ENCODE measurements around the gene B3GALT5. TPM values are rescaled to one million over a fixed set of nuclear protein-coding genes. Genes with fewer than 3 reads are reported as not detected.

Gene B3GALT5
- total and polyA plus RNA-seq, 2 donors (not counting 1 experiment from before 2014, with no cell fraction given): not detected

- ChIA-PET POLR2A (no interaction called here), CTCF (no interaction called here)
- H2AFZ ChIP-seq (ENCODE audit: insufficient read depth, low read depth, low read length, poor library complexity, severe bottlenecking): no peak overlapping the region
- no peaks in the 10 kb centered on the region for H3K36me3 ChIP-seq (replicated peaks in 1 of 2; ENCODE audit: control extremely low read depth in 1 of 2, control insufficient read depth in 1 of 2, extremely low read depth in 1 of 2, insufficient read depth in 2 of 2, low read length in 1 of 2)
- no peaks in the 10 kb centered on the region for H4K20me1 ChIP-seq (ENCODE audit: control insufficient read depth, insufficient read depth, low read length, poor library complexity, severe bottlenecking)
- TF ChIP-seq, protein P1, sequence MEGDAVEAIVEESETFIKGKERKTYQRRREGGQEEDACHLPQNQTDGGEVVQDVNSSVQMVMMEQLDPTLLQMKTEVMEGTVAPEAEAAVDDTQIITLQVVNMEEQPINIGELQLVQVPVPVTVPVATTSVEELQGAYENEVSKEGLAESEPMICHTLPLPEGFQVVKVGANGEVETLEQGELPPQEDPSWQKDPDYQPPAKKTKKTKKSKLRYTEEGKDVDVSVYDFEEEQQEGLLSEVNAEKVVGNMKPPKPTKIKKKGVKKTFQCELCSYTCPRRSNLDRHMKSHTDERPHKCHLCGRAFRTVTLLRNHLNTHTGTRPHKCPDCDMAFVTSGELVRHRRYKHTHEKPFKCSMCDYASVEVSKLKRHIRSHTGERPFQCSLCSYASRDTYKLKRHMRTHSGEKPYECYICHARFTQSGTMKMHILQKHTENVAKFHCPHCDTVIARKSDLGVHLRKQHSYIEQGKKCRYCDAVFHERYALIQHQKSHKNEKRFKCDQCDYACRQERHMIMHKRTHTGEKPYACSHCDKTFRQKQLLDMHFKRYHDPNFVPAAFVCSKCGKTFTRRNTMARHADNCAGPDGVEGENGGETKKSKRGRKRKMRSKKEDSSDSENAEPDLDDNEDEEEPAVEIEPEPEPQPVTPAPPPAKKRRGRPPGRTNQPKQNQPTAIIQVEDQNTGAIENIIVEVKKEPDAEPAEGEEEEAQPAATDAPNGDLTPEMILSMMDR (IDR thresholded peaks at IDR 0.05): no peak
- no peak for TF ChIP-seq EZH2 (IDR thresholded peaks at IDR 0.05; ENCODE audit: borderline replicate concordance, insufficient read depth, low read depth, low read length, poor library complexity, severe bottlenecking)
- H3K79me2 ChIP-seq (ENCODE audit: control insufficient read depth, insufficient read depth, low read length): no peaks in the 10 kb centered on the region
- H3K27me3 Mint-ChIP-seq: peaks cover 6% of the 10 kb centered on the region
- WGBS (ENCODE audit: insufficient coverage): 67% methylated on average over 14 of the region's 17 CpGs
- H3K4me3 Mint-ChIP-seq: no peak overlapping the region
- H3K27ac ChIP-seq (ENCODE audit: low read length in 2 of 2): no peak overlapping the region
- H3K4me1 ChIP-seq (ENCODE audit: control insufficient read depth in 2 of 2, insufficient read depth in 2 of 2, low read length in 2 of 2): no peaks in the 10 kb centered on the region
- no peak overlapping the region for H3K27ac Mint-ChIP-seq
- no peaks in the 10 kb centered on the region for H3K9me3 Mint-ChIP-seq (ENCODE audit: insufficient read depth)
- H3K27me3 ChIP-seq (replicated peaks in 1 of 4; ENCODE audit: control extremely low read depth in 1 of 4, control insufficient read depth in 3 of 4, insufficient read depth in 4 of 4, low read length in 3 of 4): no peaks in the 10 kb centered on the region
- peaks cover 0 to 10% (median 0%) of the 10 kb centered on the region in 3 donors for H3K9me3 ChIP-seq (ENCODE audit: control extremely low read depth in 1 of 3, control insufficient read depth in 2 of 3, insufficient read depth in 1 of 3, low read length in 2 of 3)
- DNase-seq (no peak), ATAC-seq (ENCODE audit: low read depth) (no peak)
- H3K9ac ChIP-seq (ENCODE audit: low read length): no peak overlapping the region
- no peak overlapping the region for H3K4me2 ChIP-seq (replicated peaks; ENCODE audit: low read depth, low read length, poor library complexity, severe bottlenecking)
- H3K4me1 Mint-ChIP-seq: no peaks in the 10 kb centered on the region
- intact Hi-C loops (cut with micrococcal nuclease): no loop called here
- no peak overlapping the region for H3K4me3 ChIP-seq (ENCODE audit: control extremely low read depth in 1 of 5, extremely low read depth in 1 of 5, insufficient read depth in 1 of 5, low read depth in 2 of 5, low read length in 4 of 5)
Observed at GRCh38 chr21:39601187-39601928, 11.4 kb upstream of the B3GALT5 start.

DNA sequence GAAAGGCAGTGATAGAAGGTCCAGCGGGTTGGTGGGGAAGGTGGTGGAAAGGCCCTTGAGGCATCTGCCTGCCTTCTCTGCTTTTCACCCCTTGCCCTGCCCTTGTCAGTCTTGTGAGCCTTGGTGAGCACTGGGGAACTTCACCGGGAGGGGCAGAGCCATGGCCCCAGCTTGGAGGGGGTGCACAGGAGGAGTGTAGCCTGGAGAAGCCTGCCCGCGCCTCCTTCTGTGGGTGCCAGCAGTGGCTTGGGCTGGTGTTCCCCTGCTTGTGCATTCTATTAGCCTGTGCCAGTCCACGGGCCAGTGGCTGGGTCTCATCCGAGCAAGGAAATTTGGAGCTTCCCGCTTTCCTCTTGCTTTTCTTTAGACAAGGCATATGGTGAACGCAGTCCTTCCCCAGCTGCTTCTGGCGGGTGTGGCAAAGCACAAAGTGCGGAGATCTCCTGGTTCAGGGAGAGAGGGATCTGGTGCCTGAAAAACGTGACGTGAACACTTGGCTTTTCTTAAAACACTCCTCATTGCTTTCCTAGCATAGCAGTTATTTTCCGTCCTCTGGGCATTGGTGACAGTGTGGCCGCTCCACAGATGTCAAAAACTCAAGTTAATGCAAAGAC, 10.6 kb upstream of the B3GALT5 start:
- peaks cover 0 to 10% (median 0%) of the 10 kb centered on the region in 3 donors for H3K9me3 ChIP-seq (ENCODE audit: control extremely low read depth in 1 of 3, control insufficient read depth in 2 of 3, insufficient read depth in 1 of 3, low read length in 2 of 3)
- H3K36me3 ChIP-seq (replicated peaks in 1 of 2; ENCODE audit: control extremely low read depth in 1 of 2, control insufficient read depth in 1 of 2, extremely low read depth in 1 of 2, insufficient read depth in 2 of 2, low read length in 1 of 2): no peaks in the 10 kb centered on the region
- Mint-ChIP-seq H3K27me3 (peaks cover 6% of the 10 kb centered on the region), H3K4me1 (no peaks in the 10 kb centered on the region), H3K27ac (no peak overlapping the region), H3K4me3 (no peak overlapping the region), H3K9me3 (ENCODE audit: insufficient read depth) (no peaks in the 10 kb centered on the region)
- WGBS (ENCODE audit: insufficient coverage): 91% methylated on average over 12 of the region's 14 CpGs
- no peak for ATAC-seq (ENCODE audit: low read depth)
- no peak overlapping the region for H3K27ac ChIP-seq (ENCODE audit: low read length in 2 of 2)
- POLR2A ChIA-PET: no interaction called here
- DNase-seq: no peak
- no peak for TF ChIP-seq EZH2 (IDR thresholded peaks at IDR 0.05; ENCODE audit: borderline replicate concordance, insufficient read depth, low read depth, low read length, poor library complexity, severe bottlenecking)
- TF ChIP-seq, protein P1 (IDR thresholded peaks at IDR 0.05): no peak
- CTCF ChIA-PET: no interaction called here
- no peaks in the 10 kb centered on the region for H3K4me1 ChIP-seq (ENCODE audit: control insufficient read depth in 2 of 2, insufficient read depth in 2 of 2, low read length in 2 of 2)
- no peak overlapping the region for H3K4me2 ChIP-seq (replicated peaks; ENCODE audit: low read depth, low read length, poor library complexity, severe bottlenecking)
- no peaks in the 10 kb centered on the region for H3K79me2 ChIP-seq (ENCODE audit: control insufficient read depth, insufficient read depth, low read length)
- H3K4me3 ChIP-seq (ENCODE audit: control extremely low read depth in 1 of 5, extremely low read depth in 1 of 5, insufficient read depth in 1 of 5, low read depth in 2 of 5, low read length in 4 of 5): no peak overlapping the region
- H2AFZ ChIP-seq (ENCODE audit: insufficient read depth, low read depth, low read length, poor library complexity, severe bottlenecking): no peak overlapping the region
- no peaks in the 10 kb centered on the region for H4K20me1 ChIP-seq (ENCODE audit: control insufficient read depth, insufficient read depth, low read length, poor library complexity, severe bottlenecking)
- no peaks in the 10 kb centered on the region for H3K27me3 ChIP-seq (replicated peaks in 1 of 4; ENCODE audit: control extremely low read depth in 1 of 4, control insufficient read depth in 3 of 4, insufficient read depth in 4 of 4, low read length in 3 of 4)
- intact Hi-C loops (cut with micrococcal nuclease): no loop called here
- no peak overlapping the region for H3K9ac ChIP-seq (ENCODE audit: low read length)

Data from B cell (primary cell).